NCI-H524 treated with DMSO at 0.1 percent for 48 hours (cell line): Measurements from ENCODE around the gene IST1.

Experiments used
- DNase-seq: peaks from one replicate; lab custom pipeline; 2025; lab: John Stamatoyannopoulos, UW

IST1 gene

DNA sequence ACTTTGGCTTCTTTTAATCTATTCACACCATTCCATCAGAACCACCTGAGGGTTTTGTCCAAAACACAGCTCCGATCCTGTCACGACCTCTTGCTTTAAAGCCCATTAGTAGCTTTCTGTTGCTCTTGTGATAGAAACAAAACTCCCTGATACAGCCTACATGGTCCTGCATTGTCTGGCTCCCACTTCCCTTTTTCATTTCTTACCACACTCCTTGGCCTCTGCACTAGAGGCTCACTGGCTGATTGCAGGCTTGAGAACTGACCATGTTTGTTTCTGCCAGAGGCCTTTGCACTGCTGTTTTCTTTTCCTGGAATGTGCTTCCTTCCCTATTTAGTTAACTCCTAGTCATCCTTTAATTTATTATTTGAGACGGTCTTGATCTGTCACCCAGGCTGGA lies 23.7 kb downstream of the IST1 start:
- DNase-seq, result no peak

GRCh38 chr16:71920658-71921057 lies 25.3 kb downstream of the IST1 start:
- no peak for DNase-seq

GRCh38 chr16:71923941-71924690 lies 28.8 kb downstream of the IST1 start:
- DNase-seq, result no peak

- no peak for DNase-seq
These were observed 29.4 kb downstream of the IST1 start for GRCh38 chr16:71924710-71925109.

GRCh38 chr16:71927383-71927782 lies 32.1 kb downstream of the IST1 start:
- DNase-seq, result no peak

DNA sequence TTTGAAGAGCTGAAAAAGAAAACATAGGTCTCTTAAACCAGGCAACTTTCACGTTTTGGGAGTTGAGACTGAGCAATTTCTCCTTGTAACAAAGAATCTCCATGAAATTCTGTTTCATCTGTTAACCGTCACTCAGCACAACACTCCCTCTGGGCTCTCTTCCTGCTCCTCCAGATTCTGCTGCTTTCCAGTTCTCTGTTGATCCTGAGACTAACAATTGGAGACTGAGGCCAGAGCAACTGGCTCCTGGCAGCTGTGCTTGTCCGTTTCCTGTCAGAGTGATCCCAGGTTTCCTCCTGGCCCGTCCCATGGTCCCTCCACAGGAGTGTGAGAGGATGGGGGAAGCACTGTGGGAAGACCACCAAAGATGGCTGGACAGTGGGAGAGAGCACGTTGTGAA lies 32.5 kb downstream of the IST1 start:
- no peak for DNase-seq

DNA sequence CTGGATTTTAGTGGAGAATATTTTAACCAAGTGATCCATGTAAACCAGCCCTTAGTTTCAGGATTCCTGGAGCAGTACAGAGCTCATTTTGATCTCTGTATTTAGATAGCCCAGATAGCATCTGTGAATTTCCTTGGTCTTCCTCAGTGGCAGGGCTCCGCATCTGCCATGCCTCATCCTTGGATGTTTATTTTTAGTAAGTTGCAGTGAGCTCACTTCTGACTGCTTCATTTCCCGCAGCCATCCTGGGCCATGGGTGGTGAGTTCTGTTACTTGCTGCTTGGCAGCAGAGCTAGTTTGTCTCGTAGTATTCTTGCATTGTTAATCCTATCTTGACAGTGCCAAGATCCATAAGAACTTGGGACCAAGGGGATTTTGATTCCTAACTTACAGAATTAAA lies 33.7 kb downstream of the IST1 start:
- no peak for DNase-seq

DNA sequence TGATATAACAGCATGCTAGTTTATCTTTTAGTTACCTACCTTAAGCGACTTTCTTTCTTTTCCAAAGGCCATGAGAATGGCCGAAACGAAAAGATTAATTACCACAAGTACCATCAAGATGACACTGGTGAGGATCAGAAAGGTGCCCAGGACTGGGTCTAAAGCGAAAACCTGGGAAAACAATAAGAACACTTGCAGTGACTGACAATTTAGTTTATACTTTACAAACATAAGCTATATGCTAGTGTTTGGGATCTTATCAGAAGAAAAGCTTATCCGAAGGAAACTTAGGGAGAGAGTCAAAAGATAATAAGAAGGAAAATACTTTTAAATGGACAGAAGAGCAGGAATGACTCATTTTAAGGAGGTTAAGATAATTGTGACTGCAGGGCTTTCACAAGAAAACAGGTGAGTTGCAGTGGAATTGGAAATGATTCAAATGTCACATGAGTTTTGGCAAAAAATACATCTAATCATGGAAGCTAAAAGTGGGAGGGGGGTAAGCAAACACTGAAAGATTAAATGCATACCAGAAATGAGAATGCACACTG lies 34.8 kb downstream of the IST1 start:
- DNase-seq, result no peak

DNA sequence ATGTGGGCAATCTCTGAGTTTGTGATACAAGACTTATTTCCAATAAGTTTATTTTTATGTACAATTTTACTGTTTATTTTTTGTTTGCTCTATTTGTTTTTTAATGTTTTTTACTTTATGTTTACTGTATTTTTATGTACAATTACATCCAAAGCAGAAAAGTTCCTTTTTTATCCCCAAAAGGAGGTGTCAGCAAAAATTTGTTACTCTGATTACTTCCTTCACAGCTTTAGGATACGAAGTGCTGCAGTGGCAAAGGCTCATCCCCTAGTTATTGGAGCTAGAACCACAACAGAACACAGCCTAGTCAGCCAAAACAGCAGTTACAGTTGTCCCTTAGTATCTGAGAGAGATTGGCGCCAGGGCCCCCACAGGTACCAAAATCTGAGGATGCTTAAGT lies 35.7 kb downstream of the IST1 start:
- no peak for DNase-seq

- DNase-seq, result no peak
These were observed 36.3 kb downstream of the IST1 start for GRCh38 chr16:71931599-71931998.

DNA sequence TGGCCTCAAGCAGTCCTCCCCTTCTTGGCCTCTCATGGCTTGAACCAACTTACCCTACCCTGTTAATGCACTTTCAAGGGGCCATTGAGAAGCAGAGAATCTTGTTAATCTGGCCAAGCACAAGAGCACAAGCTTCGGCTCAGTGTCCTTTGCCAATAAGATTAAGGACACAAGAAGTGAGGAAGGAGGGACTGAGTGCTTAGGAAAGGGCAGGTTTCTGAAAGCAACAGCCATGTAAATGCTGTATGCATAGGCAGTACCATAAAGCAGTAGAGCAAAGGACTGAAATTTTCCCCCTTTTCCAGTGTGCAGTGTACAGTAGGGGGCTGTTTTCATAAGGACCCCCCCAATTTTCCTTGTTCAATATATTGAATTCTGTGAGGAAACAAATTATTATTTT lies 37.7 kb downstream of the IST1 start:
- no peak for DNase-seq

DNA sequence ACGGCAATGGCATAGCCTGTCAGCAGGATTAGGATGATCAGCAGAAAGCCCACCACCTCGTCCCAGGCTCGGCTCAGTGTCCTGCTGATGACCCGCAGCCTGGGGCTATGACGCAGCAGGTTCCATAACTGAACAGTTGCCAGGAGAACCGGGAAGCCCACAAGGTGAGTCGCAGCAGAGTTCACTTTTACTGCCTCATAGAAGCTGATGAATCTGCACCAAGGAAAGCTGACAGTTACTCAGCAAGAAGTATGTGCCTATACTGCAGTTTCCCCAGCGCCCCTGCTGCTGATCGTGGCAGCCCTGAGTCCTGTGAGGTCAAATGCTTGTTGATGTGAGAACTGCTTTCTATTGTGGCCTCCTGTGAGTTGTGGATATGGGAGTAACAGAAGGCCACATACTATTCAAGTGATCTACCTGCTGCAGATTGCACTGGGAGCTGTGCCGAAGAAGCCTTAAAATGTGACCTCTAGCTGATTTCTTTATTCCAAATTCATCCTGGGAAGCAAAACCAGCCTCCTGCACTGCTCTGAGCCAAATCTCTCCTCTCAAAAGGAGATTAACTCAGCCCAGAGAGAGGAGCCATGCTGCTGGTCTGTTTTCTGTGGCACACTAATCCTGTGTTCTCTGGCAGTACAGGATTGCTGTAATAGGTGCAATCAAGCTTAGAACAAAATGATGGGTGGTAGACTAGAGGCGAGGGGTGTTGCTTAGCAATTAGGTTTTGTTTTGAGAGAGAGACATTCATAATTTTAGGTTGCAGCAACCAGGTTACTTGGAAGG lies 38.8 kb downstream of the IST1 start:
- no peak for DNase-seq

DNA sequence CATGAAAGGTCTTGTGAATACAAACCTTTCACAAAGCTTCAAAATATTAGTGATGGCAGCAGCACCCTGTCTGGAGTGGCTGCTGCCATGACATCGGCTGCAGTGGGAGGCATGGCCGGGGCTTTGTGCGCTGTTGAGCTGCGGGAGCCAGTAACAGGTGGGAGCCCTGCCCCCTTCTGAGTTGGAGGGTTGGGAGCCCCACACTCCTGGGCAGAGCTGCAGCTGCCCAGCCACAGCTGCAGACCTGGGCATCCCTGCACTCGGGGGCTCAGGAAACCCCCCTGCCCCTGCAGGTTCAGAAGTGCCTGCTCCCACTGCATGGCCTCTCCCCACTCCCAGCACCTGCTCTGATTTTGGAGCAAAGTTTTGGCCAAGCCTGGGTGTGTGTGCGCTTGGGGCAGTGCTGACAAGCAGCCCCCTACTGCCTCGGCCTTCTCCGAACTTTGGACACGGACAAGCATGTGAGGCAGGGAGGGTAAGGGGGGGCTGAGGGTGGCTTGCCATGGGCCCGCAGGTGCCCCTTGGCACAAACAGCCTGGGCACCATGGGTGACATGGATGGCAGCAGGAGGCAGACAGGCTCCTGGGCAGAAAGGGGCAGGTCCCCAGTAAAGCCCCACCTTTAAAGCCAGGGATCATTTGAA lies 42.7 kb downstream of the IST1 start:
- no peak for DNase-seq

GRCh38 chr16:71943887-71944286 lies 48.6 kb downstream of the IST1 start:
- no peak for DNase-seq

GRCh38 chr16:71945616-71946015 lies 50.3 kb downstream of the IST1 start:
- no peak for DNase-seq

GRCh38 chr16:71952825-71953224 lies 57.5 kb downstream of the IST1 start:
- DNase-seq, result no peak

DNA sequence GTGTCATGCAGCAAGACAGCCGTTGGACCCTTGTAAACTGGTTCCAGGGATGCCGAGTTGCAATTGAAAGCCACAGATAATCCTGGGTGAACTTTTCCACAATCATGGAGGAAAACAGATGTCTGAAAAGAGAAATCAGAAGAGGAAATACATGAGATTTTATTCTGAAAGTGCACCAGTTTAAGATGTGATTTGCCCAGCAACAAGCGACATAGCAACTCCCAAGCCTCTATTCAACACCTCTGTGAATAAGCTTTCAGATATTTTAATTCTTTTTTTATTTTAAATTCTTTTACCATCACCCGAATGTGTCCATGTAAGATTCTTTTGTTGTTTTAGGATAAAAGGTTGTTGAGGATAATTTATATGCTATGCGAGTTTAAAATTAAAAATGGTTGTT lies 58.8 kb downstream of the IST1 start:
- DNase-seq, result no peak

GRCh38 chr16:71954699-71955195 lies 59.4 kb downstream of the IST1 start:
- no peak for DNase-seq

DNA sequence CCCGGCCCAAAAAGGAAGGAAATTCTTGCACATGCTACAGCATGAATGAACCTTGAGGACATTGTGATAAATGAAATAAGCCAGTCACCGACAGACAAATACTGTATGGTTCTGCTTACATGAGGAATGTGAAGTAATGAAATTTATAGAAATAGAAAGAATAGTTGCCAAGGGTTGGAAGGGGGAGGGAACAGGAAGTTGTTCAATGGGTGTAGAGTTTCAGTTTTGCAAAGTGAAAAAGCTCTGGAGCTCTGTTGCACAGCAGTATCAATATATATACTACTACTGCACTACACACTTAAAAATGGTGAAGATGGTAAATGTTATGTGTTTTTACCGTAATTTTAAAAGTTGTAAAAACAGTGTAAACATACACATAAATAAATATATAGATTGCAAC lies 61.2 kb downstream of the IST1 start:
- no peak for DNase-seq

DNA sequence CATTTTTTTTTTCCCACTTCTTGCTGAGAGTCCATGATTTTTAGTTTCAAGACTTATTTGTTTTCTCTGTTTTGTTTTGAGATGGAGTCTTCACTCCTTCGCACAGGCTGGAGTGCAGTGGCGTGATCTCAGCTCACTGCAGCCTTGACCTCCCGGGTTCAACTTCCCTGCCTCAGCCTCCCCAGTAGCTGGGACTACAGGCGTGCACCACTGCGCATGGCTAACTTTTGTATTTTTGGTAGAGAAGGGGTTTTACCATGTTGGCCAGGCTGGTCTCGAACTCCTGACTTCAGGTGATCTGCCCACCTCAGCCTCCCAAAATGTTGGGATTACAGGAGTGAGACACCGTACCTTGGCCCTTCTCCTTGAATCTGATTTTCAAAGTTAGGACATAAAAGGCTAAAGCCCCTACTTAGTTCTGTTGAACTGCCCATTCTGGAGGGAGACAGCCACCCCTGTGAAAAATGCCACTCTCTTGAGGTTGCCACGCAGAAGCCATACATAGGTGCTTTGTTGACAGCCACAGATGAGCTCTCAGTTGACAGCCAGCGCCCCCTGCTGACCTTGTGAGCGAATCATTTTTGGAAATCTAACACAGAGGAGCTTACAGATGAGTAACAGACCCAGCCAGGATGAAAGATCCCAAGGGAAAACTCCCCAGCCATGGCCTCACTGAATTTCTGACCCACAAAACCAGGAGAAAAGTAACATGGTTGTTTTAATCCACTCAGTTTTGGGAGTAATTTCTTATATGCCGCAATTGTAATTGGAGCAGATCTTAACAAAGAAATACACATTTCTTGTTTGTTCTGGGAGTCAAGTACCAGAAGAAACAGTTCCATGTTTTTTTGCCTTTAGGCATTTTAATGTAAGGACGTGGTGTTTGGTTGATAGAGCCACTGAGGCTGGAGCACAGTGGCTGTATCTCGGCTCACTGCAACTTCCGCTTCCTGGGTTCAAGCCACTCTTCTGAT lies 66.0 kb downstream of the IST1 start:
- DNase-seq, result peak; percentile 31

GRCh38 chr16:71963125-71963875 lies 68.0 kb downstream of the IST1 start:
- DNase-seq, result no peak
